ENCODE results near the gene ZNF777.

ZNF777 gene

GRCh38 chr7:149460493-149461277 lies at the start of gene ZNF777:
ZNF777 (minus strand) TSS chr7:149461062; CDS start chr7:149456022, 5,040 bp downstream.
- Histone ChIP-seq H3K4me2 (ENCODE audit: low read length) (peak within 1 kb of the TSS; percentile 68), H3K4me1 (ENCODE audit: control insufficient read depth, low read length) (peaks cover 29% of the 10 kb centered on the region), H4K20me1 (ENCODE audit: control insufficient read depth, insufficient read depth, low read depth, low read length) (no peaks in the 10 kb centered on the region), H3K36me3 (ENCODE audit: control insufficient read depth, low read length) (peaks cover 15% of the 10 kb centered on the region), H3K27ac (ENCODE audit: low read depth, low read length) (no peak within 1 kb of the TSS), H3K27me3 (ENCODE audit: control insufficient read depth, low read length) (0 out of 2 replicates have a peak, but pooled peaks cover 12% of the 10 kb centered on the region), H3K79me2 (ENCODE audit: control insufficient read depth, low read length) (peaks cover 40% of the 10 kb centered on the region), H3K9me3 (ENCODE audit: control insufficient read depth, insufficient read depth, low read length) (no peaks in the 10 kb centered on the region), H3F3A (ENCODE audit: control insufficient read depth, insufficient read depth) (no peaks in the 10 kb centered on the region; the same call in 1 of the 2 replicates), H3K4me3 (ENCODE audit: low read length) (peak within 1 kb of the TSS; percentile 74), H3K9me2 (replicated peaks; ENCODE audit: control insufficient read depth, low read length) (no peaks in the 10 kb centered on the region)
- TF ChIP-seq EZH2phosphoT487 (IDR thresholded peaks at IDR 0.05; ENCODE audit: borderline replicate concordance, low read length), result no peak
- TF ChIP-seq CTCF (IDR thresholded peaks at IDR 0.05; ENCODE audit: low read depth, low read length, poor library complexity, severe bottlenecking), result peak; percentile 66

- H3K4me2 ChIP-seq (ENCODE audit: low read length), result no peak overlapping the region
- no peaks in the 10 kb centered on the region for H3K4me1 ChIP-seq (ENCODE audit: control insufficient read depth, low read length)
- H3K79me2 ChIP-seq (ENCODE audit: control insufficient read depth, low read length), result no peaks in the 10 kb centered on the region
- H3K4me3 ChIP-seq (ENCODE audit: low read length), result no peak overlapping the region
- no peak overlapping the region for H3K27ac ChIP-seq (ENCODE audit: low read depth, low read length)
- H3K9me3 ChIP-seq (ENCODE audit: control insufficient read depth, insufficient read depth, low read length), result peaks cover 24% of the 10 kb centered on the region
- H3K9me2 ChIP-seq (replicated peaks; ENCODE audit: control insufficient read depth, low read length), result no peaks in the 10 kb centered on the region
- H3K36me3 ChIP-seq (ENCODE audit: control insufficient read depth, low read length), result no peaks in the 10 kb centered on the region
- TF ChIP-seq CTCF (IDR thresholded peaks at IDR 0.05; ENCODE audit: low read depth, low read length, poor library complexity, severe bottlenecking) (no peak), EZH2phosphoT487 (IDR thresholded peaks at IDR 0.05; ENCODE audit: borderline replicate concordance, low read length) (no peak)
- H3F3A ChIP-seq (ENCODE audit: control insufficient read depth, insufficient read depth), result no peaks in the 10 kb centered on the region
- H4K20me1 ChIP-seq (ENCODE audit: control insufficient read depth, insufficient read depth, low read depth, low read length), result no peaks in the 10 kb centered on the region
- 0 out of 2 replicates have a peak, but pooled peaks cover 4% of the 10 kb centered on the region for H3K27me3 ChIP-seq (ENCODE audit: control insufficient read depth, low read length)
Measured at GRCh38 chr7:149510248-149510647, 49.4 kb upstream of the ZNF777 start.

GRCh38 chr7:149509774-149510173 lies 48.9 kb upstream of the ZNF777 start:
- H3K4me3 ChIP-seq (ENCODE audit: low read length), result no peak overlapping the region
- no peak for TF ChIP-seq EZH2phosphoT487 (IDR thresholded peaks at IDR 0.05; ENCODE audit: borderline replicate concordance, low read length)
- no peak for TF ChIP-seq CTCF (IDR thresholded peaks at IDR 0.05; ENCODE audit: low read depth, low read length, poor library complexity, severe bottlenecking)
- H3K79me2 ChIP-seq (ENCODE audit: control insufficient read depth, low read length), result no peaks in the 10 kb centered on the region
- H3K27me3 ChIP-seq (ENCODE audit: control insufficient read depth, low read length), result 0 out of 2 replicates have a peak, but pooled peaks cover 4% of the 10 kb centered on the region
- no peaks in the 10 kb centered on the region for H3F3A ChIP-seq (ENCODE audit: control insufficient read depth, insufficient read depth)
- no peak overlapping the region for H3K4me2 ChIP-seq (ENCODE audit: low read length)
- H3K9me3 ChIP-seq (ENCODE audit: control insufficient read depth, insufficient read depth, low read length), result peaks cover 28% of the 10 kb centered on the region
- no peaks in the 10 kb centered on the region for H4K20me1 ChIP-seq (ENCODE audit: control insufficient read depth, insufficient read depth, low read depth, low read length)
- no peaks in the 10 kb centered on the region for H3K4me1 ChIP-seq (ENCODE audit: control insufficient read depth, low read length)
- no peak overlapping the region for H3K27ac ChIP-seq (ENCODE audit: low read depth, low read length)
- H3K36me3 ChIP-seq (ENCODE audit: control insufficient read depth, low read length), result no peaks in the 10 kb centered on the region
- no peaks in the 10 kb centered on the region for H3K9me2 ChIP-seq (replicated peaks; ENCODE audit: control insufficient read depth, low read length)

Data from DOHH2 (cell line).